ENCODE data around the gene FHIT.

Gene FHIT

GRCh38 chr3:59920822-59921221, 1330.4 kb downstream of the FHIT start:
- TF ChIP-seq CTCF (IDR thresholded peaks at IDR 0.05; ENCODE audit: low read depth, low read length): no peak
- H3K4me3 ChIP-seq (replicated peaks in 1 of 2; ENCODE audit: low read depth in 2 of 2, low read length in 2 of 2): no peak overlapping the region
- DNase-seq (ENCODE audit: low read depth in 2 of 2): no peak

GRCh38 chr3:59919586-59919985, 1331.7 kb downstream of the FHIT start:
- no peak overlapping the region for H3K4me3 ChIP-seq (replicated peaks in 1 of 2; ENCODE audit: low read depth in 2 of 2, low read length in 2 of 2)
- TF ChIP-seq CTCF (IDR thresholded peaks at IDR 0.05; ENCODE audit: low read depth, low read length): no peak
- DNase-seq (ENCODE audit: low read depth in 2 of 2): no peak

- no peak overlapping the region for H3K4me3 ChIP-seq (replicated peaks in 1 of 2; ENCODE audit: low read depth in 2 of 2, low read length in 2 of 2)
- no peak for TF ChIP-seq CTCF (IDR thresholded peaks at IDR 0.05; ENCODE audit: low read depth, low read length)
- no peak for DNase-seq (ENCODE audit: low read depth in 2 of 2)
Observed at GRCh38 chr3:59914251-59914650, 1337.0 kb downstream of the FHIT start.

GRCh38 chr3:59913645-59914044, 1337.6 kb downstream of the FHIT start:
- no peak for DNase-seq (ENCODE audit: low read depth in 2 of 2)
- H3K4me3 ChIP-seq (replicated peaks in 1 of 2; ENCODE audit: low read depth in 2 of 2, low read length in 2 of 2): no peak overlapping the region
- no peak for TF ChIP-seq CTCF (IDR thresholded peaks at IDR 0.05; ENCODE audit: low read depth, low read length)

- no peak for DNase-seq (ENCODE audit: low read depth in 2 of 2)
- TF ChIP-seq CTCF (IDR thresholded peaks at IDR 0.05; ENCODE audit: low read depth, low read length): no peak
- no peak overlapping the region for H3K4me3 ChIP-seq (replicated peaks in 1 of 2; ENCODE audit: low read depth in 2 of 2, low read length in 2 of 2)
Observed at GRCh38 chr3:59908701-59909100, 1342.6 kb downstream of the FHIT start.

GRCh38 chr3:59908280-59908679, 1343.0 kb downstream of the FHIT start:
- H3K4me3 ChIP-seq (replicated peaks in 1 of 2; ENCODE audit: low read depth in 2 of 2, low read length in 2 of 2): no peak overlapping the region
- TF ChIP-seq CTCF (IDR thresholded peaks at IDR 0.05; ENCODE audit: low read depth, low read length): no peak

GRCh38 chr3:59904296-59904695, 1347.0 kb downstream of the FHIT start:
- H3K4me3 ChIP-seq (replicated peaks in 1 of 2; ENCODE audit: low read depth in 2 of 2, low read length in 2 of 2): no peak overlapping the region
- no peak for DNase-seq (ENCODE audit: low read depth in 2 of 2)
- no peak for TF ChIP-seq CTCF (IDR thresholded peaks at IDR 0.05; ENCODE audit: low read depth, low read length)

More at GRCh38 chr3:59908280-59908679, 1343.0 kb downstream of the FHIT start:
- DNase-seq (ENCODE audit: low read depth in 2 of 2): no peak

Measured in cardiac fibroblast (primary cell).